Measurements from ENCODE around the gene ZFPM1.

ZFPM1 gene

DNA sequence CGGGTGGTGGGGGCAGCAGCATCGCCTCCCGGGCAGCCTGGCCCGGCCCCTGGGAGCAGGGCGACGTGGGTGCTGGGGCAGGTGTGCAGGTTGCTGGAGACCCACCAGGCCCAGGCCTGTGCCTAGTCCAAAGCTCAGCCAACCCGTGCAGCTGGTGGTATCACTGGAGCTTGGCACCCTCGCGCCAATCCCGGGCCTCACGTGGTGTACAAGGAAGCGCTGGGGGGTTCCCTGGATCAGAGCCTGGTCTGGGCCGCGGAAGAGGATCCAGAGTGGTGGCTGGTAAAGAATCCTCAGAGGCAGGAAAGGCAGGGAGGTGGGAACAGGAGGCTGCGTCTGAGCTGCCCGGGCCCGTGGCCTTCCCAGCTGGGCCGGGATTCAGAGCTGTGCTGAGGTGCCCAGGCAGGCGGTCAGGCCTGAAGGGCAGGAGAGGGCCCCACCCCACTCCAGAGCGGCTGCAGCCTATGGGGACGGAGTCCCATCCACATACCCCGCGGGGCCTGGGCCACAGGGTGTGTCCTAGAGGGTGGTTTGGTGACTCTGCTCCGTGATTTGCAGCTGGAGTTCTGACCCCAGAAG is 36.2 kb downstream of the ZFPM1 start:
- H3K9me3 ChIP-seq (ENCODE audit: control insufficient read depth in 1 of 2, low read length in 2 of 2) = no peaks in the 10 kb centered on the region
- no peaks in the 10 kb centered on the region for H3K36me3 ChIP-seq (ENCODE audit: control insufficient read depth in 1 of 2, insufficient read depth in 2 of 2, low read length in 2 of 2)
- H3K27ac ChIP-seq (ENCODE audit: low read length) = no peak overlapping the region
- no peaks in the 10 kb centered on the region for H3K4me1 ChIP-seq (ENCODE audit: control insufficient read depth in 1 of 2, insufficient read depth in 2 of 2, low read length in 2 of 2)
- no peaks in the 10 kb centered on the region for H3K27me3 ChIP-seq (ENCODE audit: low read depth, low read length)
- no peak overlapping the region for H3K4me3 ChIP-seq (ENCODE audit: low read depth in 1 of 2, low read length in 2 of 2)

DNA sequence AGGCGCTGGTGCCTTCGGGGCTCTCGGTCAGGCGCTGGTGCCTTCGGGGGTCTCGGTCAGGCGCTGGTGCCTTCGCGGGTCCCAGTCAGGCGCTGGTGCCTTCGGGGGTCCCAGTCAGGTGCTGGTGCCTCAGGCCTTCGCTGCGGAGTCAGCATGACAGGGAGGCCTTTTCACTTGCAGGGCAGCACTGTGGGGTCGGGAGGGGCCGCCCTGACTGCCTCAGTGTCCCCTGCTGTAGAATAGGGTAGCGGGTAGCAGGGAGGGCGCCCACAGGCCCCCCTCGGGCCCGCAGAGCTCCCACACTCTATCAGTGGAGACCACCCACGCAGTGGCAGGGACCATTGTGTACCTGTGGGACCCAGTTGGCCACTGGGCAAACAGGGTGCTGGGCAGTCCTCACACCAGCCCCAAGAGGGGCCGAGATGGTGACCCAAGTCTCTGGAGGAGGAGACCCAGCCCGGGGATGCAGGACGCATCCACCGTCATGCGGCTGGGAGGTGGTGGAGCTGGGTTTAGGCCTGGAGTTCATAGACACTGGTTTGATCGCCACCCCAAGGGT is 38.0 kb downstream of the ZFPM1 start:
- H3K4me3 ChIP-seq (ENCODE audit: low read depth in 1 of 2, low read length in 2 of 2) = no peak overlapping the region
- H3K27ac ChIP-seq (ENCODE audit: low read length) = no peak overlapping the region
- H3K4me1 ChIP-seq (ENCODE audit: control insufficient read depth in 1 of 2, insufficient read depth in 2 of 2, low read length in 2 of 2) = no peaks in the 10 kb centered on the region
- no peaks in the 10 kb centered on the region for H3K36me3 ChIP-seq (ENCODE audit: control insufficient read depth in 1 of 2, insufficient read depth in 2 of 2, low read length in 2 of 2)
- H3K27me3 ChIP-seq (ENCODE audit: low read depth, low read length) = no peaks in the 10 kb centered on the region
- H3K9me3 ChIP-seq (ENCODE audit: control insufficient read depth in 1 of 2, low read length in 2 of 2) = peaks cover 0 to 7% of the 10 kb centered on the region in 2 donors

DNA sequence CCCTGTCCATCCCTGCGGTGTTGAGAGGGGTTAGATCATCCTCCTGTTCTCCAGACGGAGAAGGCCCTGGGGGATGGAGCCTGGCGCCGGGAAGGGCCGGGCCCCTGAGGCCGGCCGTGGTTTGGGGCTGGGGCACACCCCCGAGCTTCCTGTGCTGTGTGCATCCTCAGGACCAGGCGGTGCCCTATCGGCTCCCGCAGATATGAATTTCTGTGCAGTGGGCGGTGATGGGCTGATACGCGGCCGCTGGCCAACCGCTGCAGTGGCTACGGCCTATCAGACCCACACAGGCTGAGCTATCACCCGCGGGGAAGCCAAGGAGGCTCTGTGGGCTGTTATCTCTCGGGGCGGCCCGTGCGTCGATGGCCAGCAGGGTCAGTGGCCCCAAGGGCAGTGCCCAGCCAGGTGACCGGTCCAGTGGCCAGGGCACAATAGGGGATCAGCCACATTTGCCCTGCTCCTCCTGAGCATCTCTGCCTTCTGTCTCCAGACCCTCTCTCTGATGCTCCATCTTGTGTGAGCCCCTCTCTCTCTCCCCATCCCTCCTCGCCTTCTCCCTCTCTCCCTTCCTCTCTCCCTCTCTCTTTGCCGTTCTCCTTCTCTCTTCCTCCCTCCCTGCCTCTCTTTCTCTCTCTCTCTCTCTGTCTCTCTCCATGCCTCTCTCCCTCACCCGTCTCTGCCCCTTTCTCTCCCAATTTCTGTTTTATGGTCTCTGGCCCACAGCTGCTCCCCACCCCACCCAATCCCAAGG is 38.7 kb downstream of the ZFPM1 start:
- H3K4me1 ChIP-seq (ENCODE audit: control insufficient read depth in 1 of 2, insufficient read depth in 2 of 2, low read length in 2 of 2) = no peaks in the 10 kb centered on the region
- no peaks in the 10 kb centered on the region for H3K27me3 ChIP-seq (ENCODE audit: low read depth, low read length)
- no peaks in the 10 kb centered on the region for H3K36me3 ChIP-seq (ENCODE audit: control insufficient read depth in 1 of 2, insufficient read depth in 2 of 2, low read length in 2 of 2)
- no peak overlapping the region for H3K4me3 ChIP-seq (ENCODE audit: low read depth in 1 of 2, low read length in 2 of 2)
- H3K9me3 ChIP-seq (ENCODE audit: control insufficient read depth in 1 of 2, low read length in 2 of 2) = peaks cover 0 to 7% of the 10 kb centered on the region in 2 donors
- no peak overlapping the region for H3K27ac ChIP-seq (ENCODE audit: low read length)

- Histone ChIP-seq H3K27me3 (ENCODE audit: low read depth, low read length) (no peaks in the 10 kb centered on the region), H3K4me3 (ENCODE audit: low read depth in 1 of 2, low read length in 2 of 2) (no peak overlapping the region), H3K36me3 (ENCODE audit: control insufficient read depth in 1 of 2, insufficient read depth in 2 of 2, low read length in 2 of 2) (no peaks in the 10 kb centered on the region), H3K27ac (ENCODE audit: low read length) (no peak overlapping the region), H3K9me3 (ENCODE audit: control insufficient read depth in 1 of 2, low read length in 2 of 2) (peaks cover 0 to 7% of the 10 kb centered on the region in 2 donors), H3K4me1 (ENCODE audit: control insufficient read depth in 1 of 2, insufficient read depth in 2 of 2, low read length in 2 of 2) (no peaks in the 10 kb centered on the region)
These were observed 40.8 kb downstream of the ZFPM1 start for GRCh38 chr16:88493879-88494278.

GRCh38 chr16:88494335-88495154 is 41.5 kb downstream of the ZFPM1 start:
- Histone ChIP-seq H3K9me3 (ENCODE audit: control insufficient read depth in 1 of 2, low read length in 2 of 2) (peaks cover 0 to 7% of the 10 kb centered on the region in 2 donors), H3K27ac (ENCODE audit: low read length) (no peak overlapping the region), H3K4me3 (ENCODE audit: low read depth in 1 of 2, low read length in 2 of 2) (no peak overlapping the region), H3K36me3 (ENCODE audit: control insufficient read depth in 1 of 2, insufficient read depth in 2 of 2, low read length in 2 of 2) (no peaks in the 10 kb centered on the region), H3K27me3 (ENCODE audit: low read depth, low read length) (no peaks in the 10 kb centered on the region), H3K4me1 (ENCODE audit: control insufficient read depth in 1 of 2, insufficient read depth in 2 of 2, low read length in 2 of 2) (peaks cover 0 to 4% of the 10 kb centered on the region in 2 donors)

GRCh38 chr16:88495268-88495772 is 42.2 kb downstream of the ZFPM1 start:
- no peaks in the 10 kb centered on the region for H3K27me3 ChIP-seq (ENCODE audit: low read depth, low read length)
- H3K4me1 ChIP-seq (ENCODE audit: control insufficient read depth in 1 of 2, insufficient read depth in 2 of 2, low read length in 2 of 2) = peaks cover 0 to 4% of the 10 kb centered on the region in 2 donors
- H3K4me3 ChIP-seq (ENCODE audit: low read depth in 1 of 2, low read length in 2 of 2) = no peak overlapping the region
- no peak overlapping the region for H3K27ac ChIP-seq (ENCODE audit: low read length)
- H3K36me3 ChIP-seq (ENCODE audit: control insufficient read depth in 1 of 2, insufficient read depth in 2 of 2, low read length in 2 of 2) = no peaks in the 10 kb centered on the region
- peaks cover 0 to 7% of the 10 kb centered on the region in 2 donors for H3K9me3 ChIP-seq (ENCODE audit: control insufficient read depth in 1 of 2, low read length in 2 of 2)

DNA sequence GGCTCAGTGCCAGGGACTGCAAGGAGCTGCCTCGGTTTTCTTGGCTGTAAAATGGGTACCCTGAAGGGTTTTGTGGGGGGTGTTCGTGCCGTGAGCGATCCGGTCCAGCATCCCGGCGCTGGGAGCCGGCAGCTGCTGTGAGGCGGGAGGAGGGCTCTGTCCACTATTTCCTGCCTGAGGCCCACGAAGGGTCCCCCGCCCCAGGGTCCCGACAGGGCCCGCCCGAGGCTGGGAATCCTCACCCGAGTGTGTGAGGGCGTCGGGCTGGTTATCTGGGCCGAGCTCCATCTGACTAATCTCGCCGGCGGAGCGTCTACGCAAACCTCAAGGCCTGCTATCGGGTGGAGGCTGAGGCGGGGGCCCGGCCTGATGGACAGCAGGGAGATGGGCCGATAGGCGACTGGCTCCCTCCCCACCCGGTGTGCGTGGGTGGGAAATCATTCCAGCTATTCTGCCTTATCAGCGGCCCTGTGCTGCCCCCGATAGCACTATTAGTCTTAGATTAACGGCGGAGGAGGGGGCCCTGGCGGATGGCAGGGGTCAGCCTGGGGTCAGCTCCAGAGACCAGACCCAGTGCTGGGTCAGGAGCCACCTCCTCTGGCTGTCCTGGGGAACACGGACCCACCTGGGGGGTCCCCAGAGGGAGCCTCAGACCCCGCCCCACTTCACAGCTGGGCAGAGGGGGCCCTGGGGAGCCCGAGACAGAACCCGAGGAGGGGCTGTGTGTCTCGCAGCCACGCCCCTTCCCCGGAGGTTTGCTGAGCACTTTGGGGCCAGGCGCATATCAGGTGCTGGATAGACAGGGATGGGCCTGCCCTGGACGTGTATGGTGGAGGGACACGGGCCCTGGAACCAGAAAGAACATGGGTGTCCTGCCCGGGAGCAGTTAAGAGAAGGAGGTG is 44.7 kb downstream of the ZFPM1 start:
- Histone ChIP-seq H3K27me3 (ENCODE audit: low read depth, low read length) (no peaks in the 10 kb centered on the region), H3K27ac (ENCODE audit: low read length) (no peak overlapping the region), H3K36me3 (ENCODE audit: control insufficient read depth in 1 of 2, insufficient read depth in 2 of 2, low read length in 2 of 2) (no peaks in the 10 kb centered on the region), H3K9me3 (ENCODE audit: control insufficient read depth in 1 of 2, low read length in 2 of 2) (peaks cover 0 to 7% of the 10 kb centered on the region in 2 donors), H3K4me3 (ENCODE audit: low read depth in 1 of 2, low read length in 2 of 2) (no peak overlapping the region), H3K4me1 (ENCODE audit: control insufficient read depth in 1 of 2, insufficient read depth in 2 of 2, low read length in 2 of 2) (peaks cover 0 to 4% of the 10 kb centered on the region in 2 donors)

DNA sequence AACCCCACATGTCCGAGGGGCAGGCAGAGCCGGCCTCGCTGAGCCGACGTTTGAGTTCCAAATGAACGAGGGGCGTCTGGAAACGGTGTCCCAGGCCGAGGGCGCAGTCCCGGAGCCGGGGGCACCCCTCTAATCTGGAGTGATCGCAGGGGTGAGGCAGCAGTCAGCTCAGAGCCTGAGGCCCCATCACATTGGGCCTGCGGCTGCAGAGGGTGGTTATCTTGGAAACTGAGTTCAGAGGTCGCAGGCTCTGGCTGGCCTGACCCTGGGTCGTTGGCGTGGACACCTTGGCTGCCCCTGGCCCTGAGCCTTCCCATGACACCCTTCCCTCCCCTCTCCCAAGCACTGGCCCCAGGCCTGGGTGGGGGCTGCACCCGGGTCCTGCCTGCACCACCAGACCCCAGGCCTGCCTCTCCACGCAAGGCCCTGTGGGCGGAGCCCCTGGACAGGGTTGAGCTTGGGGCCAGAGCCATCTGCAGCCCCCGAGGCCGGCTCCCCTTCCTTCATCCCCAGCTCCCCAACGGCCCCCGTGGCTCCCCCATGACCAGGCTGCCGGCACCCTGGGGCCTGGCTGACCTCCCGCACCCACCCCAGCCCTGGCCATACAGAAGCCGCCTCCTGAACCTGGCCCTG is 45.6 kb downstream of the ZFPM1 start:
- Histone ChIP-seq H3K4me3 (ENCODE audit: low read depth in 1 of 2, low read length in 2 of 2) (no peak overlapping the region), H3K27me3 (ENCODE audit: low read depth, low read length) (no peaks in the 10 kb centered on the region)

DNA sequence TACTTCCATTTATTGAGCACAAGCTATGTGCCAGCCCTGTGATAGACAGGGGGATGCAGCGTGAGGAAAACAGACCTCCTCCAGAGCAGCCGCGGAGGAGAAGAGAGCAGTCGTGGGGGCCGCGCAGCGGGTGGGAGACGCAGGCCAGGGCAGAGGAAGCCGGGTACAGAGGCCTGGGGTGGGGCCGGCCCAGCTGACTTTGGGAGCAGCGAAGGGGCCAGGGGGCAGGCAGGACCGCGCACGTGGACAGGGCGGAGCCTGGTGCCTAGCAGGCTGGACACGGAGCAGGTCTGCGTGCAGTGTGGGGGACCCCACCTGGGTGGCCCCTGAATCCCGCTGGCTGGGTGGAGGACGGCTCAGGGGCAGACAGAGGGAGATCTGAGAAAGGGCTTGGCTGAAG is 46.2 kb downstream of the ZFPM1 start:
- H3K4me1 ChIP-seq (ENCODE audit: control insufficient read depth in 1 of 2, insufficient read depth in 2 of 2, low read length in 2 of 2) = peaks cover 0 to 4% of the 10 kb centered on the region in 2 donors
- no peak overlapping the region for H3K27ac ChIP-seq (ENCODE audit: low read length)
- no peak overlapping the region for H3K4me3 ChIP-seq (ENCODE audit: low read depth in 1 of 2, low read length in 2 of 2)

More for the DNA sequence above, 45.6 kb downstream of the ZFPM1 start:
- H3K9me3 ChIP-seq (ENCODE audit: control insufficient read depth in 1 of 2, low read length in 2 of 2) = peaks cover 0 to 7% of the 10 kb centered on the region in 2 donors
- no peaks in the 10 kb centered on the region for H3K36me3 ChIP-seq (ENCODE audit: control insufficient read depth in 1 of 2, insufficient read depth in 2 of 2, low read length in 2 of 2)
- H3K27ac ChIP-seq (ENCODE audit: low read length) = no peak overlapping the region
- peaks cover 0 to 4% of the 10 kb centered on the region in 2 donors for H3K4me1 ChIP-seq (ENCODE audit: control insufficient read depth in 1 of 2, insufficient read depth in 2 of 2, low read length in 2 of 2)

GRCh38 chr16:88499836-88500251 is 46.8 kb downstream of the ZFPM1 start:
- H3K36me3 ChIP-seq (ENCODE audit: control insufficient read depth in 1 of 2, insufficient read depth in 2 of 2, low read length in 2 of 2) = no peaks in the 10 kb centered on the region
- H3K27me3 ChIP-seq (ENCODE audit: low read depth, low read length) = no peaks in the 10 kb centered on the region
- peaks cover 0 to 7% of the 10 kb centered on the region in 2 donors for H3K9me3 ChIP-seq (ENCODE audit: control insufficient read depth in 1 of 2, low read length in 2 of 2)
- no peak overlapping the region for H3K4me3 ChIP-seq (ENCODE audit: low read depth in 1 of 2, low read length in 2 of 2)
- no peak overlapping the region for H3K27ac ChIP-seq (ENCODE audit: low read length)
- H3K4me1 ChIP-seq (ENCODE audit: control insufficient read depth in 1 of 2, insufficient read depth in 2 of 2, low read length in 2 of 2) = peaks cover 0 to 4% of the 10 kb centered on the region in 2 donors

More for the DNA sequence above, 46.2 kb downstream of the ZFPM1 start:
- Histone ChIP-seq H3K36me3 (ENCODE audit: control insufficient read depth in 1 of 2, insufficient read depth in 2 of 2, low read length in 2 of 2) (no peaks in the 10 kb centered on the region), H3K27me3 (ENCODE audit: low read depth, low read length) (no peaks in the 10 kb centered on the region), H3K9me3 (ENCODE audit: control insufficient read depth in 1 of 2, low read length in 2 of 2) (peaks cover 0 to 7% of the 10 kb centered on the region in 2 donors)

Data from muscle layer of duodenum (tissue), 2 donors.